Left kidney (tissue), 2 donors: ENCODE results near the gene ANKRD29. TPM values are rescaled to one million over a fixed set of nuclear protein-coding genes. Genes with fewer than 3 reads are reported as not detected.
"Not testable (repeated sequence)": the region's sequence is repeated elsewhere in the genome, so short reads cannot be mapped to it uniquely, and the experiment has no call there.

ENCODE experiments used
- DNase-seq: peaks from one replicate; pipeline ENCODE4 v3.0.0-alpha.2; 2013
- polyA plus RNA-seq: library from polyadenylated mRNA; unstranded; fragments of 120-200 nt; gene quantifications from one replicate; pipeline ENCODE4 v1.2.1, GENCODE V29; 2013; ENCODE audit not compliant: insufficient read length

Gene ANKRD29
- polyA plus RNA-seq, 1 donor: 0.93 TPM

DNA sequence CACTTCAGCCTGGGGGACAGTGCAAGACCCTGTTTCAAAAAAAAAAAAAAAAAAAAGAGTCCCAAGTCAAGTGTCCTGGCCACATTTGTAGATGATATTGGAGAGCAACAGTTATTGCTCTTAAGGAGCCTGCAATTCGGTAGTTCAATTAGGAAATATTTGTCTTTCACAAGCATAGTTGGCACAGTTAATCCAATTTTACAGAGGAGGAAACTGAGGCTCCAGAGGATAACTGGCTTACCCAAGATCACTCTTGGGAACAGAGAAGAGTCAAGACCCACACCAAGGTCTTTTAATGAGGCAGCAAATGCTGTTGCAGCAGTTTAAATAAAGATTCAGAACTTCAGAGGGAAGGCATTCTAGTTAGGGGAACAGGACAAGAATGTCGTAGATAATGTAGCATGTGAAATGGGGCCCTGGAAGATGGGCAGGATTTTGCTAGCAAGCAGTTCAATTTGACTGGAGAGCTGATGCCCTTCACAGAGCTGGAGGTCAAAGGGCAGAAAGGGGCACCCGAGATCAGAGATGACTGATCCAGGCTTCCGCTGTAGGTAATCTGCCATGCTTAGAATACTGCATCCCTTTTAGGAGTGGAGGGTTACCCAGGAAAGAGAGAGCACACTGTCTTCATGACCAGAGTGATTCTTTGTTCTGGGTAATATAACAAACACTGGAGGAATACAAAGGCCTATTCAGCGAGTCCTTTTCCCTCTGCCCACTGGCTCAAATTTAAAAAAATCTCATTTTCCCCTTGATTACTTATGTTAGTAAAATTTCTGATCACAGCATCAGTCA, 79.4 kb downstream of the ANKRD29 start:
- DNase-seq: no peak

- DNase-seq: no peak
Observed at GRCh38 chr18:23580677-23581367, 81.9 kb downstream of the ANKRD29 start.

DNA sequence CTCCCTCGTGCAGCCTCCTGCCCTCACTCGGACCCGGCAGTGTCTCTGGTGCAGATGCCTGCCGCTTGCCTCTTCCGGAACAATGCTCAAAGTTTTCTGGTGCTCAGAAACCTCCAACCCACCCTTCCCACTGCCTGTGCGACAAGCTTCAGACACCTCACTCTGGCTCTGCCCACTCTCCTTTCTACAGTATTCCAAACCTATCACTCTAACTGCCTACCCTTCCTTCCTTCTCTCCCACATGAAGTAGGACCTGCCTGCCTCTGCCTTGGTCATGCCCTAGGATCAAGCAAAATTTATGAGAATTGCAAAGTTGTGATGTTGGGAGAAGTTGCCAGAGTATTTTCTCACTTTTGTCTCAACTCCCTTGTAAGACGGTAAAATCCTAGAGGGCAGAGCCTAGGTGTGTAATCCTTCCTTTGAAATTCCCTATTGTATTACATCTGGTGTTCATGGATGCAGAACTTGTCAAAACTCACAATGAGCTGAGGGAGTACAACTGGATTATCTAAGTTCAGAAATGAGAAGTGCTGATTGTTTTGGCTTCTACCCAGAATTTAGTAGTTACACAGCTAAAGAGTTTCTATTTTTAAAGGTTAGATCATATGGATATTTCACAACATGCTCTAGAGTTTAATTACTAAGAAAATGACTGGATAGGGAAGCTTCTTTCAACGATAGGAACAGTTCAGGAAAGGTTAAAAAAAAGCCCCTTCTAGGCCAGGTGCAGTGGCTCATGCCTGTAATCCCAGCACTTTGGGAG, 83.6 kb downstream of the ANKRD29 start:
- DNase-seq: no peak

DNA sequence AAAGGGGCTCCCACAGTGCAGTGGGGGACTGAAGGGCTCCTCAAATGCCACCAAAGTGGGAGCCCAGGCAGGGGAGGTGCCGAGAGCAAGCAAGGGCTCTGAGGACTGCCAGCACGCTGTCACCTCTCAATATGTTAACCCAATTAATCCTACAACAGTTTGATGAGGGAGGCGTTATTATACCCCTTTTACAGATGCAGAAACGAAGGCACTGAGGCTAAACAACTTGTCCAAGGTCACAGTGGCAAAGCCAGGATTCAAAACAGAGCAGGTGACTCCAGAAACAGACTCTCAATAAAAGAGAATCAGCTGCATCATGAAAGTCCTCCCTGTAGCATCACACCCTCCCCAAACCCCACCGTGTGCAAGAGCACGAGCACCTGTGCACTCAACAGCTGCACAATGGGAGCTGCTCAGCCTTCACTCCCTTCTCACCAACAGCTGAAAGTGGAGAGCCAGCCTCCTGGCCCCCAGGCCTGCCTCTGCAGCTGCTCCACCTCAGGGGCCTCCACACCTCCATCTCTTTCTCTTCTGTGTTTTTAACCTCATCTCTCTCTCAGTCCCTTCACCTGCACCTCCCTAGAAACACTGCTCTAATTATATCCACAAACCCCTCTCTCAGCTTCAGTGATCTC, 84.5 kb downstream of the ANKRD29 start:
- no peak for DNase-seq

- DNase-seq: not testable (repeated sequence)
Observed at GRCh38 chr18:23577521-23577920, 85.2 kb downstream of the ANKRD29 start.

GRCh38 chr18:23575309-23575651, 87.4 kb downstream of the ANKRD29 start:
- no peak for DNase-seq

- no peak for DNase-seq
Observed at GRCh38 chr18:23574611-23575308, 88.0 kb downstream of the ANKRD29 start.

GRCh38 chr18:23573626-23574431, 88.9 kb downstream of the ANKRD29 start:
- no peak for DNase-seq

DNA sequence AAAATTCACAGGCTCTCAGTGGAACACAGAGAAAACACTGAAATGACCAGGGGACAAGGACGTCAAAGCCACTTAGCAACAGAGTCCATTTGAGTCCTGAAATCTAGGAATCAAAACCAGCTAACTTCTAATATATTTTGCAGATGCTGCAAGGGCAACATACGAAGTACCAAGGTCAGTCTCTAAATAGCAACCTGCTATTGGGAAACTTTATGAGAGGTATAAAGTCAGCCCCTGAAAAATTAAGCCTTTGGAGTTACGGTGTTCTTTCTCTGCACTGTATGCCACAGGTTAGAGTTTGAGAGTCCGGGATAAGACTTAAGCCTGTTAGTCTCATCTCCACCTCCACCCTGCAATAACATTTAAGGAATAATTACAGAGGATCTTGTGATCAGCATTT, 89.7 kb downstream of the ANKRD29 start:
- DNase-seq: no peak

- no peak for DNase-seq
Observed at GRCh38 chr18:23572570-23572969, 90.1 kb downstream of the ANKRD29 start.

GRCh38 chr18:23572012-23572411, 90.7 kb downstream of the ANKRD29 start:
- DNase-seq: no peak

DNA sequence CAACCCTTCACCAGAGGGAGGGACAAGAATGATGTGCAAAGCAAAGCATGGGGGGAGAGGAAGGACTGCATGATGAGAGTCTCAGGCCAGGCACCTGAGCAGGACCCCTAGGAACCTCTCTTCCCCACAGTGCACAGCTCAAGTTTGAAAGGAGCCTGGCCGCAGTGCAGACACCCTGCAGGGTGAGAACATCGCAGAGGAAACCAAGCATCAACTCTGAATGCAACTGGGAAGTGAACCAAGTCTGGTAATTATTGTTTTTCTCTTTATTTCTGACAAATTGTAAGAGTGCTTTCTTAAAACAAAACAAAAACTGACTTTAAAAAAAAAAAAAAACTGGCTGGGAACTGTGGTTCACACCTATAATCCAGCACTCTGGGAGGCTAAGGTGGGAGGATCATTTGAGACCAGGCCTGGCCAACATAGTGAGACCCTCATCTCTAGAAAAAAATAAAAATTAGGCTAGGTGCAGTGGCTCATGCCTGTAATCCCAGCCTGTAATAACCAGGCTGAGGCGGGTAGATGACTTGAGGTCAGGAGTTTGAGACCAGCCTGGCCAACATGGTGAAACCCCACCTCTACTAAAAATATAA, 91.7 kb downstream of the ANKRD29 start:
- DNase-seq: no peak

- DNase-seq: no peak
Observed at GRCh38 chr18:23569299-23570063, 93.2 kb downstream of the ANKRD29 start.

DNA sequence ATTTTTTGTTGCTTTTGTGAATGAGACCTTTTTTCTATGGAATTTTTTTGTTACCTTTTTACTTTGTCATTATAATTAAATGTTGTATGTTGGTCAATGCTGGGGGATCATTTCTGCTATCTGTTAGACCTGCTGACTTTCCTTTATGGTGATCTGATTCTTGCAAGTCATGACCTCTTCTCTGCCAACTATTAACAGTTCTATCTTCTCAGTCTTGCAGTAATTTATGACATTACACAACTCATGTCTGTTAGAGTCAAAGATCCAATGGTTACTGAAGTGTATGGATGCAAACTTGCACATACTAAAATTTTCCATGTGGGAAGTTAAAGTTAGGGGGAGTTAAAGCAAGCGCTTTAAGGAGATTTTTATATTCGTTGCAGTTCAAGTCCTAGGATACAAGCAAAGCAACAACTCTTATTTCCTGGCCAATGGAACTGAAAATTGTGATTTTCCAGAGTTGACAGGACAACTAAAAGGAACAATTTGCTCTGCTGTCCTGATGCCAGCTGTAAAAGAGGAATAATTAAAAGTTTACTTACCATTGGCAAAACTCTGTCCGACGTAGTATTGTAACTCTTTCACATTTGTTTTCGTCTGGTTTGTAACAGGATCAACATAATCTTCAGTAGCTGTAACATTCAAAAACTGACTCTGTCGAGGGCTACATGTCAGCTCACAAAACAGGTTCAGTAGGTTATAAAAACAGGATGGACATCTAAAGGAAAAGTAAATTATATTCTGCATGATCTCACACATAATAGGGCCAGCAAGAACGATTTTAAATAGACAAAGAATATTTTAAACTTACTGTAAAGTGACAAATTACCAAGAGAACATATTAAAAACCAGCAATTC, 94.2 kb downstream of the ANKRD29 start:
- DNase-seq: no peak

DNA sequence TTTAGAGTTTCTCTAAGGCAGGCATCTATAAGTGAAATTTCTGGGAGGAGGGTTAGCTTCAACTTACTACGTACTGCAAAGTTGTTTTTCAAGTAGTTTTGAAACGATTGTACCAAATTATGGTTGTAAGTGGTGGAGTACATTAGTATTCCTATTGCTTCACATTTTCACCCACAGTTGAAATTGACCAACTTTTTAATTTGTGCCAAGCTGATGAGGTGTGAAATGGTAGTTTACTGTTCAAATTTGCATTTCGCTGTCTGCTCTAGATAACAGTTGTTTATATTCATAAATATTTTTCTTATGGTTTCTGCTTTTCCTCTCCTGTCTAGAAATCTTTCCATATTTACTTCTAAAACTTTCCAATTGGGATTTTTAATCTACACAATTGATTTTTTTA, 95.0 kb downstream of the ANKRD29 start:
- no peak for DNase-seq

- DNase-seq: no peak
Observed at GRCh38 chr18:23565916-23566547, 96.7 kb downstream of the ANKRD29 start.

- DNase-seq: no peak
Observed at GRCh38 chr18:23563377-23564043, 99.2 kb downstream of the ANKRD29 start.

- DNase-seq: no peak
Observed at GRCh38 chr18:23560186-23560585, 102.5 kb downstream of the ANKRD29 start.
